ENCODE data around the gene ZNF641. TPM values are rescaled to one million over a fixed set of nuclear protein-coding genes. Genes with fewer than 3 reads are reported as not detected.

Gene ZNF641
- total RNA-seq, 1 experiment from 2014 or later, result 13.5 TPM

DNA sequence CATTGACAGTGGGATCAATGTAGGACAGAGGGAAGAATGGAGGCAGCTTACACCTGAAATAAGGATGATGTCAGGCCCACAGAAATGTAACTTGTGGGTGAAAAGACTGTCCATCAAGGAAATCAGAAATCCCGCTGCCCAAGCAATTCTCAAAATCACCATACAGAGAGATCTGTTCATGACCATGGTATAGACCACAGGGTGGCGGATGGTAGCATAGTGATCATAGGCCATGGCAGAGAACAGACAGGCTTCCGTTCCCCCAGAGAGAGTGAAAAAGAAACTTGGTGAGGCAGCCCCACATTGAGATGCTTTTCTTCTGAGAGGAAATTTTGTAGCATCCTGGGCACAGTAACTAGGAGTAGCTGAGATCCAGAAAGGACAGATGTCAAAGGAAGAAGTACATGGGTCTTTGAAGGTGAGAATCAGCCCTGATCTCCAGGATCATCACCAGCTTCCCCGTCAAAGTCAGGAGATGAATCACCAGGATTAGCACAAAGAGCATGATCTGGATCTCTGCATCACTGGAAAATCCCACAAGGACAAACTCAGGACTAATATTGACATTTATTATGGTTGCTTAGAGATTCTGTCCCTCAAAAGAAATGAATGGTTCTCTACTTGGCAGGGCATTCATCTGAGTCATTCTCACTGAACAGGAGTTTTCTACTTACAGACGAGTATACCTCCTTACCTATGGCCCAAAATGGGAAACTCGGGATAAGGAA, 5.5 kb upstream of the ZNF641 start:
- DNase-seq (ENCODE audit: low read depth, low spot score) (no peak), ATAC-seq (peak; percentile 53; the same call in 1 of the 2 replicates)
- Histone ChIP-seq H3K27ac (ENCODE audit: low read length) (no peak overlapping the region), H3K36me3 (ENCODE audit: control insufficient read depth, insufficient read depth, low read length) (no peaks in the 10 kb centered on the region), H3K27me3 (ENCODE audit: control insufficient read depth, insufficient read depth, low read length) (no peaks in the 10 kb centered on the region; the same call in 1 of the 2 replicates), H3K4me1 (ENCODE audit: control insufficient read depth, insufficient read depth, low read length) (peaks cover 6% of the 10 kb centered on the region), H3K4me3 (ENCODE audit: low read depth in 2 of 2, low read length in 2 of 2) (no peak overlapping the region), H3K9me3 (ENCODE audit: control insufficient read depth, insufficient read depth, low read depth, low read length) (no peaks in the 10 kb centered on the region)
- CTCF ChIA-PET, result no interaction called here
- in situ Hi-C loops (cut with HindIII; ENCODE audit: low pct_unique_long_range_greater_than_20kb, low sequenced_read_pairs), result no loop called here
- no TSS peak for BruUV-seq (replicated peaks)
- TF ChIP-seq, protein P1, sequence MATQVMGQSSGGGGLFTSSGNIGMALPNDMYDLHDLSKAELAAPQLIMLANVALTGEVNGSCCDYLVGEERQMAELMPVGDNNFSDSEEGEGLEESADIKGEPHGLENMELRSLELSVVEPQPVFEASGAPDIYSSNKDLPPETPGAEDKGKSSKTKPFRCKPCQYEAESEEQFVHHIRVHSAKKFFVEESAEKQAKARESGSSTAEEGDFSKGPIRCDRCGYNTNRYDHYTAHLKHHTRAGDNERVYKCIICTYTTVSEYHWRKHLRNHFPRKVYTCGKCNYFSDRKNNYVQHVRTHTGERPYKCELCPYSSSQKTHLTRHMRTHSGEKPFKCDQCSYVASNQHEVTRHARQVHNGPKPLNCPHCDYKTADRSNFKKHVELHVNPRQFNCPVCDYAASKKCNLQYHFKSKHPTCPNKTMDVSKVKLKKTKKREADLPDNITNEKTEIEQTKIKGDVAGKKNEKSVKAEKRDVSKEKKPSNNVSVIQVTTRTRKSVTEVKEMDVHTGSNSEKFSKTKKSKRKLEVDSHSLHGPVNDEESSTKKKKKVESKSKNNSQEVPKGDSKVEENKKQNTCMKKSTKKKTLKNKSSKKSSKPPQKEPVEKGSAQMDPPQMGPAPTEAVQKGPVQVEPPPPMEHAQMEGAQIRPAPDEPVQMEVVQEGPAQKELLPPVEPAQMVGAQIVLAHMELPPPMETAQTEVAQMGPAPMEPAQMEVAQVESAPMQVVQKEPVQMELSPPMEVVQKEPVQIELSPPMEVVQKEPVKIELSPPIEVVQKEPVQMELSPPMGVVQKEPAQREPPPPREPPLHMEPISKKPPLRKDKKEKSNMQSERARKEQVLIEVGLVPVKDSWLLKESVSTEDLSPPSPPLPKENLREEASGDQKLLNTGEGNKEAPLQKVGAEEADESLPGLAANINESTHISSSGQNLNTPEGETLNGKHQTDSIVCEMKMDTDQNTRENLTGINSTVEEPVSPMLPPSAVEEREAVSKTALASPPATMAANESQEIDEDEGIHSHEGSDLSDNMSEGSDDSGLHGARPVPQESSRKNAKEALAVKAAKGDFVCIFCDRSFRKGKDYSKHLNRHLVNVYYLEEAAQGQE (IDR thresholded peaks at IDR 0.05; ENCODE audit: insufficient read depth in 1 of 2, low read depth in 2 of 2, low read length in 1 of 2), result no peak
- TF ChIP-seq POLR2AphosphoS5 (IDR thresholded peaks at IDR 0.05; ENCODE audit: low read depth, low read length), result no peak
- TF ChIP-seq SIN3A (IDR thresholded peaks at IDR 0.05; ENCODE audit: borderline replicate concordance, insufficient read depth, low read depth, low read length), result no peak
- TF ChIP-seq TCF7L2 (IDR thresholded peaks at IDR 0.05; ENCODE audit: low read depth, low read length), result no peak
- TF ChIP-seq, protein P2, sequence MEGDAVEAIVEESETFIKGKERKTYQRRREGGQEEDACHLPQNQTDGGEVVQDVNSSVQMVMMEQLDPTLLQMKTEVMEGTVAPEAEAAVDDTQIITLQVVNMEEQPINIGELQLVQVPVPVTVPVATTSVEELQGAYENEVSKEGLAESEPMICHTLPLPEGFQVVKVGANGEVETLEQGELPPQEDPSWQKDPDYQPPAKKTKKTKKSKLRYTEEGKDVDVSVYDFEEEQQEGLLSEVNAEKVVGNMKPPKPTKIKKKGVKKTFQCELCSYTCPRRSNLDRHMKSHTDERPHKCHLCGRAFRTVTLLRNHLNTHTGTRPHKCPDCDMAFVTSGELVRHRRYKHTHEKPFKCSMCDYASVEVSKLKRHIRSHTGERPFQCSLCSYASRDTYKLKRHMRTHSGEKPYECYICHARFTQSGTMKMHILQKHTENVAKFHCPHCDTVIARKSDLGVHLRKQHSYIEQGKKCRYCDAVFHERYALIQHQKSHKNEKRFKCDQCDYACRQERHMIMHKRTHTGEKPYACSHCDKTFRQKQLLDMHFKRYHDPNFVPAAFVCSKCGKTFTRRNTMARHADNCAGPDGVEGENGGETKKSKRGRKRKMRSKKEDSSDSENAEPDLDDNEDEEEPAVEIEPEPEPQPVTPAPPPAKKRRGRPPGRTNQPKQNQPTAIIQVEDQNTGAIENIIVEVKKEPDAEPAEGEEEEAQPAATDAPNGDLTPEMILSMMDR (IDR thresholded peaks at IDR 0.05), result no peak
- POLR2A ChIA-PET, result no interaction called here
- intact Hi-C loops (cut with micrococcal nuclease; ENCODE audit: unreplicated experiment), result no loop called here

DNA sequence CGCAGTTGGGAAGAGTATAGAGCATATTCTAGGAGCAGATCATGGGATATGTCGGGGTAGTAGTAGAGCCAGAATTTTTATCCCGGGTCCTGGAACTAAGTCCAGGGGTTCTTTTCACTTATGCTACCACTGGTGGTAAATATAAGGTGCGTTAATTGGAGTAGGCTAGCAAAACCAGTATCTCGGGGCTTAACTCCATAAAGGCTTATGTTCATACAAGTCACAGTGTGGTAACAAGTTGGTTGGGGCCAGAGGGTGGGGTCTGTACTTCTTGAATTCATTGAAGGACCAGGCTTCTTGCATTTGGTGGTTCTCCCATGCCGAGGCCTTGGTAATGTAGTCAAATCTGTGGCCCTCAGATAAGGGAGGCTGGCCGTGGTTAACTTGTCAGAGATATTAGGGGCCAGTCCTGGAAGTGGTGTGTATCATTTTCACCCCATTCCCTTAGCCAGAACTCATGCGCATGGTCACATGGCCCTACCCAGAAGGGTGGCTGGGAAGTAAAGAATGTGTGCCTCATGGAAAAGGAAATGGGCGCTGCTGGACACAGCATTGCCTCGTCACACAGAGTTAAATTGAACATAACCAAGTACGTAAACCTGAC, 1.5 kb upstream of the ZNF641 start:
- BruUV-seq (replicated peaks), result no TSS peak
- TF ChIP-seq TCF7L2 (IDR thresholded peaks at IDR 0.05; ENCODE audit: low read depth, low read length) (no peak), SIN3A (IDR thresholded peaks at IDR 0.05; ENCODE audit: borderline replicate concordance, insufficient read depth, low read depth, low read length) (no peak), POLR2AphosphoS5 (IDR thresholded peaks at IDR 0.05; ENCODE audit: low read depth, low read length) (no peak)
- TF ChIP-seq, protein P1 (IDR thresholded peaks at IDR 0.05; ENCODE audit: insufficient read depth in 1 of 2, low read depth in 2 of 2, low read length in 1 of 2), result no peak
- TF ChIP-seq, protein P2 (IDR thresholded peaks at IDR 0.05), result no peak
- no peak for ATAC-seq

More for the DNA sequence above, 1.5 kb upstream of the ZNF641 start:
- DNase-seq (ENCODE audit: low read depth, low spot score), result no peak
- H3K27me3 ChIP-seq (ENCODE audit: control insufficient read depth, insufficient read depth, low read length), result no peaks in the 10 kb centered on the region; the same call in 1 of the 2 replicates
- no peaks in the 10 kb centered on the region for H3K9me3 ChIP-seq (ENCODE audit: control insufficient read depth, insufficient read depth, low read depth, low read length)
- H3K36me3 ChIP-seq (ENCODE audit: control insufficient read depth, insufficient read depth, low read length), result peaks cover 2% of the 10 kb centered on the region; the same call in 1 of the 2 replicates
- H3K27ac ChIP-seq (ENCODE audit: low read length), result peak overlapping the region; percentile 79; the same call in 1 of the 2 replicates
- no peak overlapping the region for H3K4me3 ChIP-seq (ENCODE audit: low read depth in 2 of 2, low read length in 2 of 2)
- H3K4me1 ChIP-seq (ENCODE audit: control insufficient read depth, insufficient read depth, low read length), result peaks cover 13% of the 10 kb centered on the region
- in situ Hi-C loops (cut with HindIII; ENCODE audit: low pct_unique_long_range_greater_than_20kb, low sequenced_read_pairs) (no loop called here), intact Hi-C loops (cut with micrococcal nuclease; ENCODE audit: unreplicated experiment) (no loop called here)
- CTCF ChIA-PET, result no interaction called here
- POLR2A ChIA-PET, result no interaction called here

Measured in Panc1 (cell line).